GM12875 (cell line): ENCODE results near the gene MED28.

Experiments used
- H3K4me3 ChIP-seq: one replicate; pipeline ENCODE4 v1.5.1; 2011; ENCODE audit warnings: low read depth, low read length, control low read depth
- TF ChIP-seq, protein P1 (sequence below): IDR thresholded peaks from 2 replicates; pipeline ENCODE4 v1.5.1; 2011; ENCODE audit warnings: low read depth, mild to moderate bottlenecking, control low read depth, inconsistent platforms, low read length, moderate library complexity, borderline replicate concordance; ENCODE audit not compliant: insufficient read depth

The MED28 gene

DNA sequence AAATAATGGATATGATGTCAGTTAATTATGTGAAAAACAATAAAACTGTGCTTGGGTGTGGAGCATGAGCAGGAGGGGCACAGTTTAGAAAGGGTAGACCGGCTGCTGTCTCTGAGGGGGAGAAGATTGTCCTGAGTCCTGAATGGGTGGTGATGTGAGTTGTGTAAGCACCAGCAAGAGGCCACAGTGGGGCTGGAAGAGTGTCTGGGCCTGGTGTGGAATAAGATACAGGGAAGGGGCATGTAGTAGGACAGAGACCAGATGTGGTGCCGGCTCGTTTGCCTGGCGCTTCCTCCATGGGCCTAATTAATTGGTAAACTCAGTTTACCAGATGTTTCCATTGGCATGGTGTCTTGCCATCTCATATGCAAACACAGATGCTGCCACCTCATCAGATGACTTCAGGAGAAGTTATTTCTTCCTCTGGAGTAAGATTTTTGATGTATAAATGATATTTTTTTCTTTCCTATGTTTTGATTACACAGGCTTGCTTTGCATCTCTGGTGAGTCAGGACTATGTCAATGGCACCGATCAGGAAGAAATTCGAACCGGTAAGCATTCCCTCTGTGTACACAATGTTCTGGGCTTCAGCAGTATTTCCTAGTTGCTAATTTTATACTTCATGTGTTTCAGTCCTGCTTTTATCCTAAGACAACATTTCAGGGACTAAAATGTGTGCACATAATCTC is 5.1 kb downstream of the MED28 start:
- H3K4me3 ChIP-seq, result no peak overlapping the region
- TF ChIP-seq, protein P1, sequence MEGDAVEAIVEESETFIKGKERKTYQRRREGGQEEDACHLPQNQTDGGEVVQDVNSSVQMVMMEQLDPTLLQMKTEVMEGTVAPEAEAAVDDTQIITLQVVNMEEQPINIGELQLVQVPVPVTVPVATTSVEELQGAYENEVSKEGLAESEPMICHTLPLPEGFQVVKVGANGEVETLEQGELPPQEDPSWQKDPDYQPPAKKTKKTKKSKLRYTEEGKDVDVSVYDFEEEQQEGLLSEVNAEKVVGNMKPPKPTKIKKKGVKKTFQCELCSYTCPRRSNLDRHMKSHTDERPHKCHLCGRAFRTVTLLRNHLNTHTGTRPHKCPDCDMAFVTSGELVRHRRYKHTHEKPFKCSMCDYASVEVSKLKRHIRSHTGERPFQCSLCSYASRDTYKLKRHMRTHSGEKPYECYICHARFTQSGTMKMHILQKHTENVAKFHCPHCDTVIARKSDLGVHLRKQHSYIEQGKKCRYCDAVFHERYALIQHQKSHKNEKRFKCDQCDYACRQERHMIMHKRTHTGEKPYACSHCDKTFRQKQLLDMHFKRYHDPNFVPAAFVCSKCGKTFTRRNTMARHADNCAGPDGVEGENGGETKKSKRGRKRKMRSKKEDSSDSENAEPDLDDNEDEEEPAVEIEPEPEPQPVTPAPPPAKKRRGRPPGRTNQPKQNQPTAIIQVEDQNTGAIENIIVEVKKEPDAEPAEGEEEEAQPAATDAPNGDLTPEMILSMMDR, result no peak

DNA sequence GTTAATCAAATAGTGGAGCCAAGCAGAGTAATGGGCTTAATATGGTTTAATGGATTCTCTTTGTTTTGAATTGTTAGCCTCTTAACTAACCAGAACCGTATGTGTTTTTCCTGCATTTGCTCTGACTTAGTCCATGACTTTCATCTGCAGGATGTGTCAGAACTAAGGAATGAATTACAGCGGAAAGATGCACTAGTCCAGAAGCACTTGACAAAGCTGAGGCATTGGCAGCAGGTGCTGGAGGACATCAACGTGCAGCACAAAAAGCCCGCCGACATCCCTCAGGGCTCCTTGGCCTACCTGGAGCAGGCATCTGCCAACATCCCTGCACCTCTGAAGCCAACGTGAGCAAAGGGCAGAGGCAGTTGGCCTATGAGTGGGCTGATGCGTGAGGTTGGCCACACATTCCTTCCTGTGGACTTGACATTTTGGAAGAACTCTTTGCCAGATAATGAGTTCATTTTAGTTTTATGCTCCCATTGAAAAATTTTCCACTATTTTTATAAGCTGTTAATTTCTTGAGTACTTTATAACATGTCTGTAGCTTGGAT is 9.1 kb downstream of the MED28 start:
- TF ChIP-seq, protein P1, result no peak
- H3K4me3 ChIP-seq, result no peak overlapping the region

DNA sequence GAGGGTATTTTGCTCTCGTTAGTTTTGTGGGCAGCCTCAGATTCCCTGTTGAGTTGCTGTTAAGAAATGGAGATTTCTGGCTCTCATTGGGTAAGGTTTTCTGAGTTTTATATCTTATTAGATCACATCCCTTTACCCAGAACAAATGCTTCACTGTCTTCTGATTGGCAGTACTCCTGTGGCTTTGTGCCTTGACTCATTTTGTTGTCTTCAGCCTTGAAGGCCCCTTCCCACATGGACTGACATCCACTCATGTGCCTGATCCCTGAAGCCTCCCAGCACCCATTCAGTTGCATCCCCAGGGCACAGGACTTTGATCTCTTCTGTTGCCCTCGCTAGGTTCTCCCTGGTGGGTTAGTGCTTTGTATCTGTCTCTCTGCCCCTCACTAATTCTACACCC is 10.4 kb downstream of the MED28 start:
- H3K4me3 ChIP-seq, result no peak overlapping the region
- TF ChIP-seq, protein P1, result no peak

DNA sequence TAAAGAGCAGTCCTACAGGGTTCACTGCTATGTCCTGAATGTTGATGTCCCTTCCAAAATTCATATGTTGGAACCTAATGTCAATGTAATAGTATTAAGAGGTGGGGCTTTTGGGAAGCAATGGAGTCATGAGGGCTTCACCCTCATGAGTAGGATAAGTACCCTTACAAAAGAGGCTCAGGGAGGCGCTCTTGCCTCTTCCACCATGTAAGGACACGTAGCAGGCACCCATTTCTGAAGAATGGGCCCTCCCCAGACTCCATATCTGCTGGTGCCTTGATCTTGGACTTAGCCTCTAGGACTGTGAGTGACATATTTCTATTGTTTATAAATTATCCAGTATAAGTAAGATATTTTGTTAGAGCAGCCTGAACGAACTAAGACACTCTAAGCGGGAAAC is 15.8 kb downstream of the MED28 start:
- H3K4me3 ChIP-seq, result no peak overlapping the region
- TF ChIP-seq, protein P1, result no peak

DNA sequence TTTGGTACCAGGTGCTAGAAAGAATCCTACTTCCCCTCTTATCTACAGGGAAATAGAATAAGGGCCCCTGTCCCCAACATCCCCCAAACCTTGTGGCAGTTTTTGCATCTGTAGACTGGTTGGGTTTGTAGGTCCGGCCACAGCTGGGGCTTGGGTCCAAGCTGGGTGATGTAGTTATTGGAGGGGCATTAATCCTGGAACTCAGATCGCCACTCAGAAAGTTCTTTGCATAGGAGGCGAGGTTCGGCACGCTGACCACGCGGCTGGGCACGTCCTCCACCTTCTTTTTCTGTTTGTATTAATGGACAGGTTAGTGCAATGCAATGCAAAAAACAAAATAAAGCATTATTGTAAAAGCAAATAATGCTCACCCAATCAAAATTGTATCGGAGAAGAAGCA is 19.2 kb downstream of the MED28 start:
- TF ChIP-seq, protein P1, result no peak
- no peak overlapping the region for H3K4me3 ChIP-seq

DNA sequence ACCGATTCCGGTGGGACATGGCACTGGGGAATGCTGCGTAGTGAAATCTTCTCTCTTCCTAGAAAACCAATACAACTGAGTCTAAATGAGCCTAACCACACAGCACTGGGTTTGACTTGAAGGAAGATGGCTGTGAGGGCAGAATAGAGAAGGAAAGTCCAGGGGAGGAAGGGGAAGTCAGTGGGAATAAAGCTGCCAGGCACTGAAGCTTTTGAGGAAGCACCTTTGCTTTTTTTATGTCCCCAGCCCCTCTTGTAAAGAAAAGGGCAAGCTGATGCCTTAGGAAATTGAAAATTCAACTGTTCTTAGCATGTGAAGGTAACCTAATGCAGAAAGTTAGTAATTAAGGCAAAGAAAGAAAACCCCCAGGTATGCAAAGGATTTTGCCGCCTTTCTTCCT is 20.6 kb downstream of the MED28 start:
- no peak overlapping the region for H3K4me3 ChIP-seq
- TF ChIP-seq, protein P1, result no peak

DNA sequence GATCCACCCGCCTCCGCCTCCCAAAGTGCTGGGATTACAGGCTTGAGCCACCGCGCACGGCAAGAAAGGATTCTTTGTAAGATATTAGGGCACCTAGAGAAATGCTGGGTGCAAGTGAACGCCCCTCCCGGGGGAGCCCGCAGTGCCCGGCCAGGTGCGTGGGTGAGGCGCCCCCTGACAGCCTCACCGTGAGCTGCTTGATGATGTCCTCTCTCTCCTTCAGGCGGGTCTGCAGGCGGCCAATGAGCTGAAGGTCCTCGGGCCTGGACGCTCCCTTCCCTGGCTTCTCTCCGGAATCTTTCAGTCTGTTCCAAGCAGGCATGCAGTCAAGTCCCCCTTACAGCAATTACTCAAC is 21.9 kb downstream of the MED28 start:
- TF ChIP-seq, protein P1, result no peak
- no peak overlapping the region for H3K4me3 ChIP-seq
